GM19193 (cell line): ENCODE data around the gene ANKMY1.

Source experiments
- POLR2A ChIP-seq: IDR thresholded peaks from 4 replicates; pipeline ENCODE4 v1.6.1; 2011; ENCODE audit not compliant: insufficient read depth, insufficient read length; ENCODE audit errors: extremely low read depth

ANKMY1 gene

DNA sequence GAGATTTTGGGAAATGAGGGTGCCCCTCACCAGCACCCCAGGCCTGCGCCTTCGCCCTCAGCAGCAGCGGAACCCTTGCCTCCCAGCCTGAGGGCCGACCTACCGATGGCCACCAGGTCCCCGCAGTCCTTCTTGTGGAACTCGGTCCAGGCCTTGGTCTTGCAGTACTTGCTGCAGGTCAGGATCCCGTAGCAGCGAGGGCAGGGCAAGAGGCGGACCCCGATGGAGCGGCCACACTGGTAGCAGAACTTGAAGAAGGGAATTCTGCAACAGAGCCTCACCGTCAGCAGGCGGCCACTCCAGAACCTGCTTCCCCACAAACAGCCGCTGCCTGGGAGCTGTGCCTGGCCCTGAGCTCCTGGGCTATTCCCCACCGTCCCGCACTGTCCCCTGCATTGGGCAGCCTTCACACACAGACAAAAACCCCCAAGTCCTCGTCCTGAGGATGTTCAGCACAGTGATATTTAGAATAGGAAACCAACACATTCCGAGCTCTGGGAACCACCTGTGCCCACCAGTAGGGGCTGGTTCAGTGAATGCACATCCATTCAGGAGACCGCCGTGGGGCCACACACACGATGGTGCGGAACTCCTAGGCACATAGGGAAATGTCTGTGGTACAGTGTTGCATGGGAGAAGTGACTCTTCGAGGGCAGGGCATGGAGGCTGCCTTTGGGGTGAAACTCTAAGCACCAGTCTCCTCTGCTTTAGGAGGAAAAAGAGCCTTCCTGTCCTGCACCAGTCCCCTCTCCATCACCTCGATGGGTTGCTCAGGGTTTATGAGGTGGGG is 76.8 kb downstream of the ANKMY1 start:
- TF ChIP-seq POLR2A = no peak

- no peak for TF ChIP-seq POLR2A
Observed at GRCh38 chr2:240479111-240479501, 78.7 kb downstream of the ANKMY1 start.

GRCh38 chr2:240478346-240479110 is 79.3 kb downstream of the ANKMY1 start:
- no peak for TF ChIP-seq POLR2A

- no peak for TF ChIP-seq POLR2A
Observed at GRCh38 chr2:240477916-240478315, 79.9 kb downstream of the ANKMY1 start.

DNA sequence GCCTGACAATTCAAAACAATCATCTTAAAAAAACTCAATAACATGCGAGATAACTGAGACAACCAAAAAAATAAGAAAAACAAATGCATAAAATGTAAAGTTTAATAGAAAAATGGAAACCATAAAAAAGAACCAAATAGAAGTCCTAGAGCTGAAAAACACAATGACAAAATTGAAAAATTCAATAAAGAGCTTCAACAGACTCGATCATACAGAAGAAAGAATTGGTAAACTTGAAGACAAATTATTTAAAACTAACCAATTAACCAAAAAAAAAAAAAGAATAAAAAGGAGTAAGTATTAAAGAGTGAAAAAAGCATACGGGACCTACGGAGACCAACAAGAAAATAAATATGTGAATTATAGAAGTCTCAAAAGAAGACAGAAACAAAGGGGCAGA is 84.6 kb downstream of the ANKMY1 start:
- no peak for TF ChIP-seq POLR2A

DNA sequence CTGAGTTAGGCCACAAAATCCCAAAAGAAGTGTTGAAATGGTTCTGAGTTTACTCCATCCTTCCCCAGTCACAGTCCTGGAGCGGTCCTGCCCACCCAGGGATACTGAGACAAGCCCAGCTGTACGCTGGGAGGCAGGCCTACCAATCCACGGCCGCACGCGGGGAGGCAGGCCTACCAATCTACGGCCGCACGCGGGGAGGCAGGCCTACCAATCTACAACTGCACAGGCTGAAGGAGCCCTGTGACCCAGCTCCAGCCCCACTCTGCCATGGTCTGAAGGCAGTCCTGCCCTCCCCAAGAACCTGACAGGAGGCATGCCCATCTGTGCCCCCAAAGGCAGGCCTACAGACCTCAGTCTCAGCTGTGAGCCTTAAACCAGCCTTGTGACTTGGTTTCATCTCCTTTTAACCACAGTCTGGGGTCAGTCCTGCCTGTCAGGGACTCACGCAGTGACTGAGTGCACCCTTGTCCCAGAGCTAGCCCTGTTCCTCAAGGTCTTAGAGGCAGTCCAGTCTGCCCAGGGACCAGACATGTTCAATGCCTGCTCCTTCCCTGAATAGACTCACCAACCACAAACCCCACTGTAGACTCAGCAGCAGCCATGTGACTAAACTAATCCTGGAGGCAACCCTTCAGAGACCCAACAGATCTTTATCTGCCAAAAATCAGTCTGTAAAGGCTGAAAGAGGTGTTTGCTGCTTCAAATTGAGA is 85.6 kb downstream of the ANKMY1 start:
- no peak for TF ChIP-seq POLR2A

GRCh38 chr2:240469740-240470139 is 88.0 kb downstream of the ANKMY1 start:
- no peak for TF ChIP-seq POLR2A

DNA sequence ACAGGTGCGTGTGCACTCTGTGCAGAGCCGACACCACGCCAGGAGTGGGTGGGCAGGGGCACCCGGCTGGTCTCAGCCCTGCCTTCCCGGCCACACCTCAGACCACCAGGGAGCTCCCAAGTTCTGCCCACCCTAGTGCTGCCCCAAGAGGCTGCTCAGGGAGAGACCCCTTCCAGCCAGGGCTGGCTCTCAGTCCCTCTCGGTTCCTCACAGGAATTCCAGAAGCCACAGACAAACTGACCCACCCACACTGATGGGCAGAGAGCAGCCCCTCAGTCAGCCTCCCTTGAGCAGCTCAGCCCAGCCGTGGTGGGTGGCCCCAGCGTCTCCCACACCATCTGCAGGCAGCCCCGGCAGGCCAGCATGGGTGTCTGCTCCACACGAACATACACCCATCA is 88.5 kb downstream of the ANKMY1 start:
- TF ChIP-seq POLR2A = no peak

GRCh38 chr2:240468303-240469238 is 89.2 kb downstream of the ANKMY1 start:
- TF ChIP-seq POLR2A = no peak

DNA sequence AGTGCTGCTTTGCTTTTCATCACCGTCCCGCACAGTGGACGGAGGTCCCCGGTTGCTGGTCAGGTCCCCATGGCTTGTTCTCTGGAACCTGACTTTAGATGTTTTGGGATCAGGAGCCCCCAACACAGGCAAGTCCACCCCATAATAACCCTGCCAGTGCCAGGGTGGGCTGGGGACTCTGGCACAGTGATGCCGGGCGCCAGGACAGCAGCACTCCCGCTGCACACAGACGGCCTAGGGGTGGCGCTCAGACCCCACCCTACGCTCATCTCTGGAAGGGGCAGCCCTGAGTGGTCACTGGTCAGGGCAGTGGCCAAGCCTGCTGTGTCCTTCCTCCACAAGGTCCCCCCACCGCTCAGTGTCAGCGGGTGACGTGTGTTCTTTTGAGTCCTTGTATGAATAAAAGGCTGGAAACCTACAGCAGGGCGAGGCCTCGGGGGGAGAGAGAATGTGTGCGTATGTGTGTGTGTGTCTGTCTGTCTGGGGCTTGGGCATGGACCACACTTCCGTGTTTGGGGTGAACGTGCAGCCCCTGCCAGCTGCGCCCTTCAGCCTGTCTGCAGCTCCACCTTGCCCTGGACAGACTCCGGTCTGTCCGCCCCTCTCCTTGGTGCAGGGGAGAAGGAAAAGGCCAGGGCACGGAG is 90.0 kb downstream of the ANKMY1 start:
- no peak for TF ChIP-seq POLR2A

DNA sequence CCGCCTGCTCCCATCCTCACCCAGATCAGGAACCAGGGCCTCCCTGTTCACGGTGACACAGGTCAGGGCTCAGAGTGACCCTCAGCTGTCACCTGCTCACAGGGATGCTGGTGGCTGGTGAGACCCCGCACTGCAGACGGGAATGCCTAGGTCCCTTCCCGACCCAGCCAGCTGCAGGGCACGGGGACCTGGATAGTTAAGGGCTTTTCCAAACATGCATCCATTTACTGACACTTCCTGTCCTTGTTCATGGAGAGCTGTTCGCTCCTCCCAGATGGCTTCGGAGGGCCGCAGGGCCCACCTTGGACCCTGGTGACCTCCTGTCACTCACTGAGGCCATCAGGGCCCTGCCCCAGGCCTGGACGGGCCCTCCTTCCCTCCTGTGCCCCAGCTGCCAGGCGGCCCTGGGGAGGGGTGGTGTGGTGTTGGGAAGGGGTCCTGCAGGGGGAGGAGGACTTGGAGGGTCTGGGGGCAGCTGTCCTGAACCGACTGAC is 90.6 kb downstream of the ANKMY1 start:
- TF ChIP-seq POLR2A = no peak

- TF ChIP-seq POLR2A = no peak
Observed at GRCh38 chr2:240466579-240467148, 91.1 kb downstream of the ANKMY1 start.

GRCh38 chr2:240465765-240466578 is 91.8 kb downstream of the ANKMY1 start:
- no peak for TF ChIP-seq POLR2A
